Fibroblast of pulmonary artery (primary cell): Measurements from ENCODE around the gene ACSL5.

Experiments
- DNase-seq: peaks from one replicate; pipeline ENCODE4 v3.0.0-alpha.2; 2010; ENCODE audit warnings: low read depth
- H3K4me3 ChIP-seq: replicated peaks from 2 replicates; pipeline ENCODE4 v1.5.1; 2011; ENCODE audit warnings: low read depth, mild to moderate bottlenecking, control low read depth, low read length, moderate library complexity
- TF ChIP-seq, protein P1 (sequence below): IDR thresholded peaks from 2 replicates; pipeline ENCODE4 v1.5.1; 2011; ENCODE audit warnings: mild to moderate bottlenecking, control low read depth, low read length, inconsistent platforms; ENCODE audit errors: missing control alignments

ACSL5 gene

GRCh38 chr10:112343056-112343806 lies 30.7 kb upstream of the ACSL5 start:
- no peak for DNase-seq
- H3K4me3 ChIP-seq, result no peak overlapping the region
- TF ChIP-seq, protein P1, sequence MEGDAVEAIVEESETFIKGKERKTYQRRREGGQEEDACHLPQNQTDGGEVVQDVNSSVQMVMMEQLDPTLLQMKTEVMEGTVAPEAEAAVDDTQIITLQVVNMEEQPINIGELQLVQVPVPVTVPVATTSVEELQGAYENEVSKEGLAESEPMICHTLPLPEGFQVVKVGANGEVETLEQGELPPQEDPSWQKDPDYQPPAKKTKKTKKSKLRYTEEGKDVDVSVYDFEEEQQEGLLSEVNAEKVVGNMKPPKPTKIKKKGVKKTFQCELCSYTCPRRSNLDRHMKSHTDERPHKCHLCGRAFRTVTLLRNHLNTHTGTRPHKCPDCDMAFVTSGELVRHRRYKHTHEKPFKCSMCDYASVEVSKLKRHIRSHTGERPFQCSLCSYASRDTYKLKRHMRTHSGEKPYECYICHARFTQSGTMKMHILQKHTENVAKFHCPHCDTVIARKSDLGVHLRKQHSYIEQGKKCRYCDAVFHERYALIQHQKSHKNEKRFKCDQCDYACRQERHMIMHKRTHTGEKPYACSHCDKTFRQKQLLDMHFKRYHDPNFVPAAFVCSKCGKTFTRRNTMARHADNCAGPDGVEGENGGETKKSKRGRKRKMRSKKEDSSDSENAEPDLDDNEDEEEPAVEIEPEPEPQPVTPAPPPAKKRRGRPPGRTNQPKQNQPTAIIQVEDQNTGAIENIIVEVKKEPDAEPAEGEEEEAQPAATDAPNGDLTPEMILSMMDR, result no peak

DNA sequence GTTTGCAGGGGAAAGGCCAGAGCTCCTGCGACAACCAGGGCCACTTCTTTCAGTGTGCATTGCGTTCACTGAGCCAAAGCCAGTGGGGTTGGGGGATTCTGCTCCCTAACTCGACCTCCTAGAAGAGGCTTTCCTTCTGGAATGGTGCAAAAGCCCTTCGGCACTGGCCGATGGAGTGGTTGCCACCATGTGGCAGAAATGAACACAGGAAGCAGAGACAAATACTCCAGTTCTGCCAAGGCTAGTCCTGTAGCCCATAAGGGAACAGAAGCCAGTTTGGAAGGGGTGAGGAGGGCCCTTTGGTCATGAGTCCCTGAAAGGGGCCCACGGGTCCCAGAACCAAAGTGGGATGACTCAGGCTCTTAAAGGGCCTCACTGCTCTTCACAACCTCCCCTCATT lies 29.7 kb upstream of the ACSL5 start:
- TF ChIP-seq, protein P1, result no peak
- DNase-seq, result no peak
- no peak overlapping the region for H3K4me3 ChIP-seq

DNA sequence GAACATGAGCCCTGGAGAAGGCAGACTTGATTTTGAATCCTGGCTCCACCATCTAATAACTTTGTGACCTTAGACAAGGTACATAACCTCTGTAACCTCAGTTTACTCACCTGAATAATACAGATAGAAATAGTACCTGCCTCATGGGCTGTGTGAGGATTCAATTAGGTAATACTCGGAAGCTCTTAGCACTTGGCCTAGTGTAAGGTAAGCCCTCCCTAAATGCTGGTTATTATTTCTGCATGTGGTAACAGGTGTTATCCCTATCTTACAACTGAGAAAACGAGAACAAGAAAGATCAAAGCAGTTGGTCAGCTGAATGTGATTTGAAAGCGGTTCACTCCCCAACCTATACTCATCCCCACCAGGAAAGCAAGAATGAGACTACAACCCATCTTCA lies 28.7 kb upstream of the ACSL5 start:
- DNase-seq, result no peak
- TF ChIP-seq, protein P1, result no peak

DNA sequence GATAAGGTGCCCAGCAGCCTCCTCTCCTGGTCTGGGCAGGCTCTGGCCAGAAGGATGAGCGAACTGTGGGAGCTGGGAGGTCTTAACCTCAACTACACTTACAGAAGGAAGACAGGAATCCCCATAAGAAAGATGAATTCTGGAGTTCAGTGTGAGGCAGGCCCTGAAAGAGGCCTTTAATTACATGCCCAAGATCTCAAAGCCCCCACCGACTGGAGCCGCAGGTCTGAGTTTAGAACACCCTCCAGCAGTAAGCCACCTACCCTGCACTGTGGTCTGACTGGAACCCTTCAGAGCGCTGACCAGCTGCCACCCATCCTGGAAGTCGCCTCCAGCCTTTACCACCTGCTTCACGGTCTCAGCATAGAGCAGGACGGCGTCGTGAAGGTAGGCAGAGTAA lies 28.2 kb upstream of the ACSL5 start:
- no peak overlapping the region for H3K4me3 ChIP-seq
- no peak for DNase-seq
- TF ChIP-seq, protein P1, result no peak

More for the DNA sequence above, 28.7 kb upstream of the ACSL5 start:
- no peak overlapping the region for H3K4me3 ChIP-seq

GRCh38 chr10:112346774-112347173 lies 27.1 kb upstream of the ACSL5 start:
- no peak overlapping the region for H3K4me3 ChIP-seq
- TF ChIP-seq, protein P1, result no peak
- DNase-seq, result no peak

- TF ChIP-seq, protein P1, result no peak
- H3K4me3 ChIP-seq, result no peak overlapping the region
- no peak for DNase-seq
These were observed 25.9 kb upstream of the ACSL5 start for GRCh38 chr10:112347709-112348671.
